ENCODE results near the gene MTHFR.

MTHFR gene

GRCh38 chr1:11741919-11742558, 63.7 kb downstream of the MTHFR start:
- no peak for TF ChIP-seq CTCF (IDR thresholded peaks at IDR 0.05; ENCODE audit: low read depth, low read length)
- H3K4me3 ChIP-seq (ENCODE audit: low read depth, low read length): no peak overlapping the region
- no peak for DNase-seq (ENCODE audit: low read depth, low spot score)
- in situ Hi-C loops (cut with HindIII; ENCODE audit: low sequenced_read_pairs): no loop called here

- in situ Hi-C loops (cut with HindIII; ENCODE audit: low sequenced_read_pairs): no loop called here
- TF ChIP-seq CTCF (IDR thresholded peaks at IDR 0.05; ENCODE audit: low read depth, low read length): no peak
- no peak for DNase-seq (ENCODE audit: low read depth, low spot score)
- H3K4me3 ChIP-seq (ENCODE audit: low read depth, low read length): no peak overlapping the region
Observed at GRCh38 chr1:11741482-11741881, 64.3 kb downstream of the MTHFR start.

- DNase-seq (ENCODE audit: low read depth, low spot score): no peak
- in situ Hi-C loops (cut with HindIII; ENCODE audit: low sequenced_read_pairs): no loop called here
- H3K4me3 ChIP-seq (ENCODE audit: low read depth, low read length): no peak overlapping the region
- no peak for TF ChIP-seq CTCF (IDR thresholded peaks at IDR 0.05; ENCODE audit: low read depth, low read length)
Observed at GRCh38 chr1:11740258-11741192, 65.2 kb downstream of the MTHFR start.

GRCh38 chr1:11738783-11739182, 67.0 kb downstream of the MTHFR start:
- no peak for DNase-seq (ENCODE audit: low read depth, low spot score)
- no peak for TF ChIP-seq CTCF (IDR thresholded peaks at IDR 0.05; ENCODE audit: low read depth, low read length)
- H3K4me3 ChIP-seq (ENCODE audit: low read depth, low read length): no peak overlapping the region
- in situ Hi-C loops (cut with HindIII; ENCODE audit: low sequenced_read_pairs): no loop called here

GRCh38 chr1:11738096-11738495, 67.7 kb downstream of the MTHFR start:
- H3K4me3 ChIP-seq (ENCODE audit: low read depth, low read length): no peak overlapping the region
- no peak for DNase-seq (ENCODE audit: low read depth, low spot score)
- in situ Hi-C loops (cut with HindIII; ENCODE audit: low sequenced_read_pairs): no loop called here
- TF ChIP-seq CTCF (IDR thresholded peaks at IDR 0.05; ENCODE audit: low read depth, low read length): no peak

GRCh38 chr1:11736746-11737639, 68.8 kb downstream of the MTHFR start:
- no peak for TF ChIP-seq CTCF (IDR thresholded peaks at IDR 0.05; ENCODE audit: low read depth, low read length)
- in situ Hi-C loops (cut with HindIII; ENCODE audit: low sequenced_read_pairs): no loop called here
- peak overlapping the region; percentile 73 for H3K4me3 ChIP-seq (ENCODE audit: low read depth, low read length)
- DNase-seq (ENCODE audit: low read depth, low spot score): peak; percentile 44

All from astrocyte of the spinal cord (primary cell).